Esophagus squamous epithelium (tissue), 5 donors: ENCODE results near the gene SPTBN4. TPM values are rescaled to one million over a fixed set of nuclear protein-coding genes. Genes with fewer than 3 reads are reported as not detected.

ENCODE experiments used
- DNase-seq: peaks from one replicate; lab custom pipeline; 2025; lab: John Stamatoyannopoulos, UW
- H3K27ac ChIP-seq, 4 donors: fragments of 200-600 bp; sonication (generic); one replicate each; pipeline ENCODE4 v1.5.1; 2016 to 2019; ENCODE audit warnings: mild to moderate bottlenecking in 1 of 4
- H3K27me3 ChIP-seq, 4 donors: fragments of 200-600 bp; sonication (generic); 1 replicate in 3 of 4; 2 replicates in 1 of 4; pipeline versions ENCODE4 v1.5.1 to v1.6.0; 2017 to 2021; ENCODE audit warnings: antibody characterized with exemption in 1 of 4
- H3K36me3 ChIP-seq, 3 donors: fragments of 200-600 bp; sonication (generic); one replicate each; pipeline ENCODE4 v1.5.1; 2016 to 2019
- H3K4me1 ChIP-seq, 3 donors: fragments of 200-600 bp; sonication (generic); one replicate each; pipeline ENCODE4 v1.5.1; 2017 to 2019
- H3K4me3 ChIP-seq, 4 donors: fragments of 200-600 bp; sonication (generic); 1 replicate in 3 of 4; 2 replicates in 1 of 4; pipeline ENCODE4 v1.5.1; 2016 to 2019; ENCODE audit warnings: mild to moderate bottlenecking in 2 of 4, moderate library complexity in 1 of 4
- H3K9me3 ChIP-seq, 3 donors: fragments of 200-600 bp; sonication (generic); one replicate each; pipeline ENCODE4 v1.5.1; 2016 to 2019
- CTCF ChIP-seq, 6 experiments: fragments of 450-650 bp in 4 of 6; fragments of 200-600 bp in 2 of 6; sonication (generic) in 2 of 6; IDR thresholded peaks; one replicate each; pipeline ENCODE4 v1.5.1; 2016 to 2019; ENCODE audit warnings: antibody characterized with exemption in 6 of 6, mild to moderate bottlenecking in 4 of 6, moderate library complexity in 4 of 6
- POLR2A ChIP-seq, 4 donors: fragments of 450-650 bp; IDR thresholded peaks; one replicate each; pipeline ENCODE4 v1.6.1; 2017; ENCODE audit warnings: antibody characterized with exemption in 4 of 4, mild to moderate bottlenecking in 4 of 4, moderate library complexity in 3 of 4
- WGBS, 2 donors: methylation state at CpG; one replicate each; pipeline ENCODE4 v1.1.5; 2018; 5-methylcytosine and 5-hydroxymethylcytosine counted together
- intact Hi-C: fragments of 100-400 bp; cut with DNase I; formaldehyde crosslinking; loops from one replicate; pipeline ENCODE4 v1.15.0; 2022
- total RNA-seq, 4 donors: library from RNA; depleted of rRNA; stranded (reverse); fragments of >200 nt; gene quantifications; one replicate each; pipeline ENCODE4 v1.1.0, GENCODE V29; 2016
- donor health status: DM: yes; HTN: yes; CAD: no.

The SPTBN4 gene
- total RNA-seq, 4 donors from 2014 or later, result 0.08 to 2.0 (median 1.2) TPM

GRCh38 chr19:40512473-40513344 lies 45.9 kb downstream of the SPTBN4 start:
- Histone ChIP-seq H3K27me3 (peaks cover 0 to 57% (median 3%) of the 10 kb centered on the region in 4 donors), H3K4me3 (peak overlapping the region in 2 of 4 donors; percentile 29 to 52), H3K9me3 (no peaks in the 10 kb centered on the region), H3K27ac (no peak overlapping the region), H3K36me3 (no peaks in the 10 kb centered on the region), H3K4me1 (peaks cover 3 to 12% (median 10%) of the 10 kb centered on the region in 3 donors)
- DNase-seq, result no peak
- intact Hi-C loops, result no loop called here
- 11 to 16% methylated on average over 6 to 38 of the region's 105 CpGs for WGBS, 2 donors
- no peak for TF ChIP-seq CTCF (IDR thresholded peaks at IDR 0.05)
- no peak for TF ChIP-seq POLR2A (IDR thresholded peaks at IDR 0.05)

- 80 to 100% methylated on average over 1 to 17 of the region's 27 CpGs for WGBS, 2 donors
- Histone ChIP-seq H3K36me3 (no peaks in the 10 kb centered on the region), H3K9me3 (no peaks in the 10 kb centered on the region), H3K4me1 (peaks cover 3 to 12% (median 10%) of the 10 kb centered on the region in 3 donors), H3K27ac (no peak overlapping the region), H3K4me3 (peak overlapping the region in 1 of 4 donors; percentile 29), H3K27me3 (peaks cover 0 to 63% (median 3%) of the 10 kb centered on the region in 4 donors)
- TF ChIP-seq CTCF (IDR thresholded peaks at IDR 0.05), result no peak
- TF ChIP-seq POLR2A (IDR thresholded peaks at IDR 0.05), result no peak
- intact Hi-C loops, result no loop called here
- no peak for DNase-seq
These were observed 46.5 kb downstream of the SPTBN4 start for GRCh38 chr19:40513345-40513678.

- TF ChIP-seq POLR2A (IDR thresholded peaks at IDR 0.05), result no peak
- no peak for TF ChIP-seq CTCF (IDR thresholded peaks at IDR 0.05)
- no peak overlapping the region for H3K27ac ChIP-seq
- WGBS, 2 donors, result 60 to 66% methylated on average over 4 of the region's 4 CpGs
- intact Hi-C loops, result no loop called here
- no peak for DNase-seq
- peaks cover 0 to 67% (median 3%) of the 10 kb centered on the region in 4 donors for H3K27me3 ChIP-seq
- H3K9me3 ChIP-seq, result no peaks in the 10 kb centered on the region
- no peak overlapping the region for H3K4me3 ChIP-seq
- H3K36me3 ChIP-seq, result no peaks in the 10 kb centered on the region
- H3K4me1 ChIP-seq, result peaks cover 3 to 12% (median 10%) of the 10 kb centered on the region in 3 donors
These were observed 47.0 kb downstream of the SPTBN4 start for GRCh38 chr19:40513741-40514315.

- WGBS, 2 donors, result 77 to 86% methylated on average over 7 to 9 of the region's 9 CpGs
- H3K36me3 ChIP-seq, result no peaks in the 10 kb centered on the region
- peaks cover 3 to 22% (median 21%) of the 10 kb centered on the region in 3 donors for H3K4me1 ChIP-seq
- no peak overlapping the region for H3K4me3 ChIP-seq
- H3K27ac ChIP-seq, result no peak overlapping the region
- no peak for TF ChIP-seq POLR2A (IDR thresholded peaks at IDR 0.05)
- no peak for TF ChIP-seq CTCF (IDR thresholded peaks at IDR 0.05)
- DNase-seq, result no peak
- no peaks in the 10 kb centered on the region for H3K9me3 ChIP-seq
- H3K27me3 ChIP-seq, result peaks cover 0 to 82% (median 3%) of the 10 kb centered on the region in 4 donors
- intact Hi-C loops, result no loop called here
These were observed 50.4 kb downstream of the SPTBN4 start for GRCh38 chr19:40517248-40517647.
